Hematopoietic multipotent progenitor cell treated with erythropoietin and hydrocortisone succinate and interleukin-3 and kit ligand, for 6 days (in vitro differentiated cells): ENCODE measurements around the gene C10orf67.
A peak's percentile ranks its signal among the peaks of the same experiment; 100 is the strongest.

ENCODE experiments used
- DNase-seq: peaks from one replicate; pipeline ENCODE4 v3.0.0-alpha.2; 2015

Gene C10orf67

GRCh38 chr10:23195846-23196600 is 148.6 kb downstream of the C10orf67 start:
- no peak for DNase-seq

DNA sequence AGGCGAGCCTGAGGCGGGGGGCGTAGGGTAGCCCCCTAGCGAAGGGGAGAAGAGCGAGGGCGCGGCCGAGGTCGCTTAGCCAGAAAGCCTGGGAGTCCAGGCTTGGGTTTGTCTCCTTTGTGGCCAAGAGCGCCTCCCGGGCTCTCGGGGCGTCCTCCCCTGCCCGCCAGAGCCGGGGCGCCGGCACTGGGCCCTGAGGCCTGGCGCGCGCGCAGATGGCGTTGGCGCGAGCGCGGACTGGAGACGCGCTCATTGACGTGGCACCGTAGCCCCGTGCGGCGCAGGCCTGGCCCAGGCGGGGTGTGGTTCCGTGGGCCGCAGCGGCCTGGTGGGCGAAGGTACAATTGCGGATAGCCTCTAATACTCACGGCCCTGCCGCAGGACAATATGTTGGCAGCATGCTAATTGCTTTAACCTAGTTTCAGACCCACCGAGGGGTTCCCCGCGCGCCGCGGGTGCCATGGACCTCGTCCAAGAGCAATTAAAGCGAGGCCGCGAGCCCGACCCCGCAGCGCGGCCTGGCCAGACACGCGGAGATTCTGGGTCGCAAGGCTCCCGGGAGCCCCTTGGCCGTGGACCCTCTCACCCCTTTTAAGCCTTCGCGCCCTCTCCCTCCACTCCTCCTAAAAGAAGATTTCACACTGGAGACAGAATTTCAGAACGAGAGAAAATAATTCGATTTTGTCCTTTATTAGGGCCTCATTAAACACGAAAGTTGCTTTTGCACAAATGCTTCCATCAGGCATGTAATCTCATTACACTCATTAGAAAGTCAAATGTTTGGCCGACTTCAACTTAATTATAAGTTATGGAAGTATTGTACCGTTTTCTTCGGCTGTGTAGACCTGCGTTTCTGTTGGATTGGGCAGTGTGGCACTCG is 149.4 kb downstream of the C10orf67 start:
- no peak for DNase-seq

GRCh38 chr10:23194471-23194965 is 150.1 kb downstream of the C10orf67 start:
- no peak for DNase-seq

- DNase-seq = no peak
Measured at GRCh38 chr10:23193435-23194074, 151.0 kb downstream of the C10orf67 start.

GRCh38 chr10:23192712-23193434 is 151.7 kb downstream of the C10orf67 start:
- DNase-seq = peak; percentile 21

DNA sequence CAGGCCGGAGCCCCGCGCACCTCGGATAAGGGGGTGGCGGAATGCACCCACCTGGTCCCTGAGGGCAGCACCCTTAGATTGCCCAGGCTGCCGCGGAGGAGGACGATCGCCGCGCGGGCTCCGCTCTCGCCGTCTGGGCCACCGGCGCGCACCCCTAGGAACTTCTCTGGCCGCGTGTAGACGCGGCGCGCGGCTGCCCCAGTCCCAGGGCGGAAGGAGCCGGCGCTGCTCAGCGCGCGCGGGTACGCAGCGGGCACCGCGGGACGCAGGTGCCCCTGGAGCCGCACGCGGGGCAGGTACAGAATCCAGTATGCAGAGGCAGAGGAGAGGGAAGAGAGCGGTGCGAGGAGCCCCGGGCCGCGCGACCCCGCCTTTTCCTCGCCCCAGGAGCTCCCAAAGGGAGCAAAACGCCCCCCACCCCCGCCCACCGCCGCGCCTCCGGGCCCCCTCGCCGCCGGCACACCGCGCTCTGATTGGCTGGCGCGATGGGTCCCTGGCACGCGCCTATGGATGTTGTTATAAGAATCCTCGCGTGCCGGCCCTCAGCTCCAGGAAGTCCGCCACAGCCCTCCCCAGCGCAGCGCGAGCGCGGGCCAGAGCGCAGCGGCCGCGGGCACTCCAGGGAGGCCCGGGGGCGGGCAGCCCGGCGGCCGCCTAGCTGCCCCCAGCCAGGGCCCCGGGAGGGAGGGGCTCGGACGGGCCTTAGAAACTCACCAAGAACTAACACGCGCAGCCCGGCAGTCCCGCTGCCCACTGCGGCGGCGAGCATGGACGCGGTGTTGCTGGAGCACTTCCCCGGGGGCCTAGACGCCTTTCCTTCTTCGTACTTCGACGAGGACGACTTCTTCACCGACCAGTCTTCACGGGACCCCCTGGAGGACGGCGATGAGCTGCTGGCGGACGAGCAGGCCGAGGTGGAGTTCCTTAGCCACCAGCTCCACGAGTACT is 152.6 kb downstream of the C10orf67 start, which contains the start of gene PTF1A:
PTF1A (plus strand) TSS at position 549 of the 948 bp plus-strand sequence; CDS start at position 768, 219 bp downstream.
- no peak for DNase-seq

DNA sequence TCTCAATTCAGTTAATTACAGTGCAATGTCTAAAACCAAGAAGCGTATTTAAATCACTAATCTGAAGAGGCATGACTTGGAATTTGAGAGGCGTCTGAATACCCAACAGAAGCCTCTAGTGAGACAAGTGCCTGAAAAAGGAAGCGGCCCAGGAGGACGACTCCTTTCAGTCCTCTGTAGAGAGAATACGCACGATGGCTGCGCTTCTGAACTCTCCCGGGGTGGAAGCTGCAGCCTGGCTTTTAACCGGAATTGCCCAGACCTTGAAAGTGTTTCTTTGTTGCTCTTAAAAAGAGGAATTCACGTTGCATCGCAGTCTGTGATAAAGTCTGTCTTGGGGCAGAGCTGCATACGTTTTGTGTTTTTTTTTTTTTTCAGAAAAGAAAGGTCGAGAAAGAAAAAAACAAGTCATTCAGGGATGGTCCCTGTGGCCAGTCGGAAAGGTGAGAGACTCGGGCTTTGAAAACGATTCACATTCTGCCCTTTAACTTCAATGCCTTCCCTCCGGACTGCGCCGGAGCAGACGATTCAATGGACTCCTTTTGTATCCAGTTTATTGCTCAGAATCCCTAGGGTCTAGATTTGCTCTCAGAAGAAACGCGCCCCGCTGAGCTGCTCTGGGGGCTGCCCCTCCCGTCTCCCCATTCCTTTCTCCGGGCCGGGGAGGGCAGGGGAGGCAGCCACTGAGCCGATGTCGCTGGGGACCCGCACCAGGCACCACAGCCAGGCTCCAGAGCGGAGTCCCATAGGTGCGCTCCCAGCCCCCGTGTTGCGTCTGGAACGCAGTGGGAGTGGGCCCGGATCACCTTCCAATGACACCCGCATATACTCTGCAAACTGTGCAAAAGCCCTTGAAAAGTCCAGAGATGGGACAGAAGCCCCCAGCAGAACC is 153.5 kb downstream of the C10orf67 start:
- DNase-seq = no peak

- no peak for DNase-seq
Measured at GRCh38 chr10:23189024-23189423, 155.6 kb downstream of the C10orf67 start.

DNA sequence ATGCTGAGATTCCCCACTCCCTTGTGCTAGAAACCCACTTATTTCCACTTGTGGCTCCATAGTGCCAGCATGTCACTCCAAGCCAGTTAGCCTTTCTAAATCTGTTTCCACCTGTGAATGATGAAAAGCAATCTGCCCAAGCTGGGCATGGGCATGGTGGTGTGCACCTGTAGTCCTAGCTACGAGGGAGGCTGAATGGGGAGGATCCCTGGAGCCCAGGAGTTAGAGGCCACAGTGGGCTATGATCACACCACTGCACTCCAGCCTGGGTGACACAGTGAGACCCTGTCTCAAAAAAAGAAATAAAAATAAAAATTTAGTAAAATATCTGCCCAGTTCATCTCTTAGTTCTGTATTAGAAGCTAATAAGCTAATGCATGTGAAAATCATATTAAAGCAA is 157.4 kb downstream of the C10orf67 start:
- no peak for DNase-seq

- DNase-seq = no peak
Measured at GRCh38 chr10:23186697-23187096, 157.9 kb downstream of the C10orf67 start.

GRCh38 chr10:23186178-23186577 is 158.4 kb downstream of the C10orf67 start:
- DNase-seq = no peak

GRCh38 chr10:23174977-23175512 is 169.6 kb downstream of the C10orf67 start:
- no peak for DNase-seq

GRCh38 chr10:23174074-23174976 is 170.3 kb downstream of the C10orf67 start:
- no peak for DNase-seq

GRCh38 chr10:23173214-23174073 is 171.2 kb downstream of the C10orf67 start:
- DNase-seq = no peak

DNA sequence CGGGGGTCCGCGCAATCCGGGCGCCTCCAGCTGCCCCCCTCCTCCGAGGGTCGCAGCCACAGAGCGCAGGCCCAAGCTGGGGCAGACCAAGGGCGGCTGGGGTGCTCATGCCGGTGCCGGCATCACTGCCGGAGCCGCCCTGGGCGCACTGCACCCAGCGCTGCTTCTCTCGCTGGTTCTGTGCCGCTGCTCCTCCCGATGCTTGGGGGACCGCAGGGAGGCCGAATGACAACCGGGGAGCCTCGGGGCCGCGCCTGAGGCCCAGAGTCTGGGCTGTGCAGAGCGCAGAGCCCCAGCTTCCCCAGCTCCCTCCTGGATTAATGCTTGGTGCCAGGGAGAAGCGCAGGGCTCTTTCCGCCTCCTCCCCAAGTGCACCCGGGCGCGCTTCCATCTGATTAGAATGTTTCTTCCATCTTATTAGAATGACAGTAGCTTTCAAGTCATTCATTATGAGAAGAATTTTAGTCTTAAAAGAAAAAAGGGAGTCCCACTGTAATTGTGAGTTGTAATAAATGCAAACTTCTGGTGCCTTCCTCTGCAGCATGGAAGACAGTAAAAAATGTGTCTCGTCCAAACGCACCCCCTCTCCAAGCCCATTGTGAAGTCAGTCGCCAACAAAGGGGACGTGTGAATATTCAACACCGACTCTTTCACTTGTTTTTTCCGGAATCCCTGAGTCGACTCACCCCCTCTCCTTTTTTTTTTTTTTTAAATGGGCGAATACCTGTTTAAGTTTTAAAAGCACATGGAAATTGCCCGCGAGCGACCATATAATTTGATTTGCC is 172.0 kb downstream of the C10orf67 start:
- DNase-seq = no peak

- DNase-seq = peak; percentile 65
Measured at GRCh38 chr10:23171232-23171876, 173.2 kb downstream of the C10orf67 start.
